Mesenchymal stem cell (in vitro differentiated cells and primary cell): ENCODE data around the gene LYSMD2. TPM values are rescaled to one million over a fixed set of nuclear protein-coding genes. Genes with fewer than 3 reads are reported as not detected.
A peak's percentile ranks its signal among the peaks of the same experiment; 100 is the strongest.
"Not testable (repeated sequence)": the region's sequence is repeated elsewhere in the genome, so short reads cannot be mapped to it uniquely, and the experiment has no call there.

Experiments used
- DNase-seq: peaks from one replicate; pipeline ENCODE4 v3.0.0-alpha.2; 2013
- H2AFZ ChIP-seq: one replicate; pipeline ENCODE4 v1.6.1; 2013; ENCODE audit warnings: low read depth, mild to moderate bottlenecking, control low read depth, inconsistent platforms, low read length, moderate library complexity
- H2AK5ac ChIP-seq: 2 replicates; pipeline ENCODE4 v1.6.1; 2013; ENCODE audit warnings: low read length, moderate library complexity, mild to moderate bottlenecking, inconsistent platforms; ENCODE audit not compliant: severe bottlenecking
- H2BK120ac ChIP-seq: one replicate; pipeline ENCODE4 v1.6.1; 2013; ENCODE audit warnings: low read depth, mild to moderate bottlenecking, inconsistent platforms, low read length, moderate library complexity
- H2BK12ac ChIP-seq, 2 experiments: one replicate each; pipeline ENCODE4 v1.6.1; 2013; ENCODE audit warnings: inconsistent platforms in 2 of 2, low read length in 2 of 2, mild to moderate bottlenecking in 2 of 2, moderate library complexity in 2 of 2, control low read depth in 1 of 2
- H2BK15ac ChIP-seq: one replicate; pipeline ENCODE4 v1.6.1; 2013; ENCODE audit warnings: mild to moderate bottlenecking, low read depth, inconsistent platforms; ENCODE audit not compliant: poor library complexity, severe bottlenecking
- H2BK5ac ChIP-seq: 2 replicates; pipeline ENCODE4 v1.6.1; 2013; ENCODE audit warnings: low read depth, mild to moderate bottlenecking, low read length, control low read depth, inconsistent platforms; ENCODE audit not compliant: poor library complexity, severe bottlenecking
- H3K14ac ChIP-seq, 2 experiments: one replicate each; pipeline ENCODE4 v1.6.1; 2013; ENCODE audit warnings: inconsistent platforms in 2 of 2, low read length in 2 of 2, control low read depth in 1 of 2, mild to moderate bottlenecking in 1 of 2, moderate library complexity in 1 of 2
- H3K18ac ChIP-seq, 2 experiments: one replicate each; pipeline ENCODE4 v1.6.1; 2013; ENCODE audit warnings: inconsistent platforms in 2 of 2, low read length in 2 of 2, control low read depth in 1 of 2, low read depth in 1 of 2, mild to moderate bottlenecking in 1 of 2
- H3K23ac ChIP-seq, 2 experiments: one replicate each; pipeline ENCODE4 v1.6.1; 2013; ENCODE audit warnings: inconsistent platforms in 2 of 2, low read length in 2 of 2, mild to moderate bottlenecking in 2 of 2, moderate library complexity in 2 of 2, control low read depth in 1 of 2
- H3K27ac ChIP-seq: 2 replicates; pipeline ENCODE4 v1.5.1; 2013; ENCODE audit warnings: mild to moderate bottlenecking, moderate library complexity, low read length, control low read depth, inconsistent platforms; ENCODE audit not compliant: poor library complexity, severe bottlenecking
- H3K27me3 ChIP-seq, 2 experiments: 2 replicates each; pipeline versions ENCODE4 v1.6.1 to v1.7.0; 2013; ENCODE audit warnings: low read length in 2 of 2, mild to moderate bottlenecking in 2 of 2, moderate library complexity in 2 of 2, control low read depth in 1 of 2, inconsistent platforms in 1 of 2; ENCODE audit not compliant: control insufficient read depth in 1 of 2, insufficient read depth in 1 of 2
- H3K36me3 ChIP-seq, 2 experiments: 2 replicates each; pipeline versions ENCODE4 v1.6.1 to v1.7.0; 2013; ENCODE audit warnings: low read length in 2 of 2, control low read depth in 1 of 2, inconsistent platforms in 1 of 2, low read depth in 1 of 2, mild to moderate bottlenecking in 1 of 2; ENCODE audit not compliant: insufficient read depth in 2 of 2, control insufficient read depth in 1 of 2
- H3K4ac ChIP-seq, 2 experiments: one replicate each; pipeline ENCODE4 v1.6.1; 2013; ENCODE audit warnings: inconsistent platforms in 2 of 2, low read length in 2 of 2, mild to moderate bottlenecking in 2 of 2, moderate library complexity in 2 of 2, control low read depth in 1 of 2, low read depth in 1 of 2
- H3K4me1 ChIP-seq: 2 replicates; pipeline ENCODE4 v1.6.1; 2013; ENCODE audit warnings: low read depth, low read length, control low read depth; ENCODE audit not compliant: control insufficient read depth, insufficient read depth
- H3K4me2 ChIP-seq: 2 replicates; pipeline ENCODE4 v1.6.1; 2013; ENCODE audit warnings: low read length, mild to moderate bottlenecking, inconsistent platforms; ENCODE audit not compliant: poor library complexity, severe bottlenecking
- H3K4me3 ChIP-seq, 2 experiments: 2 replicates each; pipeline versions ENCODE4 v1.5.1 to v1.7.0; 2013; ENCODE audit warnings: low read length in 2 of 2, mild to moderate bottlenecking in 2 of 2, control low read depth in 1 of 2, low read depth in 1 of 2; ENCODE audit not compliant: insufficient read depth in 1 of 2
- H3K79me1 ChIP-seq: replicated peaks from 2 replicates; pipeline ENCODE4 v1.6.1; 2013; ENCODE audit warnings: mild to moderate bottlenecking, control low read depth, low read length, inconsistent platforms; ENCODE audit not compliant: poor library complexity, severe bottlenecking
- H3K9ac ChIP-seq: 2 replicates; pipeline ENCODE4 v1.7.0; 2013; ENCODE audit warnings: mild to moderate bottlenecking, low read length, moderate library complexity
- H3K9me3 ChIP-seq: 2 replicates; pipeline ENCODE4 v1.7.0; 2013; ENCODE audit warnings: mild to moderate bottlenecking, low read length; ENCODE audit not compliant: control insufficient read depth
- H4K8ac ChIP-seq: one replicate; pipeline ENCODE4 v1.6.1; 2013; ENCODE audit warnings: inconsistent platforms, mild to moderate bottlenecking, low read length, moderate library complexity
- H4K91ac ChIP-seq: one replicate; pipeline ENCODE4 v1.6.1; 2013; ENCODE audit warnings: mild to moderate bottlenecking, low read length, inconsistent platforms
- WGBS: methylation state at CpG from one replicate; pipeline ENCODE4 v1.1.7; 2013; ENCODE audit warnings: mixed read lengths; 5-methylcytosine and 5-hydroxymethylcytosine counted together
- polyA plus RNA-seq, 2 experiments: library from polyadenylated mRNA; stranded (reverse); fragments of 200-250 nt; gene quantifications; one replicate each; pipeline ENCODE4 v1.2.3, GENCODE V29; 2013

Gene LYSMD2, protein sequence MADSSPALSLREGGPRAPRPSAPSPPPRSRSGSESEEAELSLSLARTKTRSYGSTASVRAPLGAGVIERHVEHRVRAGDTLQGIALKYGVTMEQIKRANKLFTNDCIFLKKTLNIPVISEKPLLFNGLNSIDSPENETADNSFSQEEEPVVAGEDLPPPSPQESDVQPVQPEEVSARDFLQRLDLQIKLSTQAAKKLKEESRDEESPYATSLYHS
- 6.6 TPM for polyA plus RNA-seq (2013, experiment 1 of 2)
- polyA plus RNA-seq (2013, experiment 2 of 2): 8.1 TPM

DNA sequence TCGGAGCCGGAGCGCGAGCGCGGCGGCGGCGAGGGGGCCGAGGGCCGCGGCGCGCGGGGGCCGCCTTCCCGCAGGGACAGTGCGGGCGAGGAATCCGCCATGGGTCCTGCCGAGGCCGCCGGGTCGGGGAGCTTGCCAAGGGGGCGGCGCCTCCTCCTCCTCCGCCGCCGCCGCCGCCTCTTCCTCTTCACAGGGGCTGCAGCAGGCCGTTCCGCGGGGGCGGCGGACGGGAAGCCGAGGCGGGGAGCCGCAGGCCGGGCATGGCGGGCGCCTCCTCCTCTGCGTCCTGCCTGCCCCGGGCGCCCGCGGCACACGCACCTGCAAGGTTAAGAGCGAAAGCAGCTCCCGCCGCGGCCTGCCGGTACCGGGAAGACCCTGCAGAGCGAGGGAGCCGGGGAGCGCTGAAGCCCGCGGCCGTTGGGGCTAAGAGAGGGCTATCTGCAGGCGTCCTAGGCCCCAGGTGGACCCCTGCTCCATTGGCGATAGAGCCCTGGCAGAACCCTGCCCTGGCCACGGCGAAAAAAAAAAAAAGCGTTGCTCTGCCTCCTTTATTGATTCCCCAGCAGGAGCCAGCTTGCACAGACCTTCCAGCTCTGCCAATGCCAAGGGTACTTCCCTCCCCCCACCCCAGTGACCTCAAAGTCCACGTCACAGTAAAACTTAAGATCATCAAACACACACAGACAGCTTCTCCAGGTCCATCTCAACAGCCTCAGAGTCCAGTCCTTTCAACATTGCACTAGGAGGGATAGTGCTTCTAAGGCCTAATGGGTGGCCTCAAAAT is at the start of gene LYSMD2:
Gene LYSMD2, minus strand, starts transcription at position 134 of the 784 bp plus-strand sequence. Its CDS starts 33 bp downstream, at position 101.
- Histone ChIP-seq H3K27me3 (peaks cover 0 to 21% of the 10 kb centered on the region in 2 experiments), H4K91ac (peak within 1 kb of the TSS; percentile 80), H3K18ac (peak within 1 kb of the TSS; percentile 96 to 98), H2BK5ac (no peak within 1 kb of the TSS), H3K79me1 (no peaks in the 10 kb centered on the region), H3K9ac (peak within 1 kb of the TSS; percentile 72), H3K4me3 (peak within 1 kb of the TSS; percentile 83 to 84), H2AK5ac (no peak within 1 kb of the TSS), H2BK15ac (peak within 1 kb of the TSS; percentile 94), H4K8ac (peak within 1 kb of the TSS; percentile 94), H3K4me1 (peaks cover 13% of the 10 kb centered on the region), H3K14ac (peak within 1 kb of the TSS in 1 of 2 experiments; percentile 95), H2BK120ac (peak within 1 kb of the TSS; percentile 71), H2BK12ac (peak within 1 kb of the TSS; percentile 52 to 96), H3K9me3 (no peaks in the 10 kb centered on the region), H3K4ac (peak within 1 kb of the TSS; percentile 64 to 96), H3K27ac (no peak within 1 kb of the TSS), H2AFZ (peak within 1 kb of the TSS; percentile 99), H3K4me2 (peak within 1 kb of the TSS; percentile 99), H3K23ac (peak within 1 kb of the TSS in 1 of 2 experiments; percentile 80), H3K36me3 (peaks cover 0 to 2% of the 10 kb centered on the region in 2 experiments)
- 2% methylated on average over 59 of the region's 67 CpGs for WGBS
- DNase-seq: peak; percentile 63

- H2BK12ac ChIP-seq, H3K27me3 ChIP-seq, H2BK120ac ChIP-seq, H2BK15ac ChIP-seq, H2AK5ac ChIP-seq, DNase-seq, H4K8ac ChIP-seq, H3K79me1 ChIP-seq, H3K9ac ChIP-seq, H3K18ac ChIP-seq, H3K4ac ChIP-seq, H3K4me2 ChIP-seq, H3K4me3 ChIP-seq, H4K91ac ChIP-seq, H3K27ac ChIP-seq, H3K4me1 ChIP-seq, H3K14ac ChIP-seq, H3K9me3 ChIP-seq, H2AFZ ChIP-seq, H3K23ac ChIP-seq, H2BK5ac ChIP-seq: not testable (repeated sequence)
- WGBS: 72% methylated on average over 11 of the region's 11 CpGs
- peaks cover 0 to 45% of the 10 kb centered on the region in 2 experiments for H3K36me3 ChIP-seq
Measured at GRCh38 chr15:51787130-51787529, 49.7 kb upstream of the LYSMD2 start.

- Histone ChIP-seq H3K4me3 (no peak overlapping the region), H2BK120ac (no peak overlapping the region), H2BK5ac (no peak overlapping the region), H4K8ac (no peak overlapping the region), H3K18ac (no peak overlapping the region), H3K4me2 (no peak overlapping the region), H3K4ac (no peak overlapping the region), H2AFZ (no peak overlapping the region), H3K9me3 (peaks cover 5% of the 10 kb centered on the region), H3K27me3 (no peaks in the 10 kb centered on the region), H3K4me1 (no peaks in the 10 kb centered on the region), H3K27ac (no peak overlapping the region), H4K91ac (no peak overlapping the region), H2BK12ac (no peak overlapping the region), H3K9ac (no peak overlapping the region), H3K23ac (no peak overlapping the region), H3K14ac (no peak overlapping the region), H2BK15ac (no peak overlapping the region), H3K36me3 (peaks cover 0 to 60% of the 10 kb centered on the region in 2 experiments), H3K79me1 (no peaks in the 10 kb centered on the region), H2AK5ac (no peak overlapping the region)
- DNase-seq: no peak
- WGBS: 100% methylated on average over 2 of the region's 3 CpGs
Measured at GRCh38 chr15:51783967-51784366, 46.5 kb upstream of the LYSMD2 start.

- H3K18ac ChIP-seq: no peak overlapping the region
- no peak overlapping the region for H2AK5ac ChIP-seq
- no peak overlapping the region for H3K9ac ChIP-seq
- H3K27me3 ChIP-seq: no peaks in the 10 kb centered on the region
- H3K4me3 ChIP-seq: no peak overlapping the region
- no peak overlapping the region for H2AFZ ChIP-seq
- no peak overlapping the region for H3K4ac ChIP-seq
- H3K79me1 ChIP-seq: no peaks in the 10 kb centered on the region
- no peak overlapping the region for H4K8ac ChIP-seq
- H3K9me3 ChIP-seq: peaks cover 5% of the 10 kb centered on the region
- WGBS: 63% methylated on average over 4 of the region's 7 CpGs
- H2BK12ac ChIP-seq: no peak overlapping the region
- H3K14ac ChIP-seq: no peak overlapping the region
- H3K36me3 ChIP-seq: peaks cover 0 to 54% of the 10 kb centered on the region in 2 experiments
- no peak overlapping the region for H4K91ac ChIP-seq
- H2BK15ac ChIP-seq: no peak overlapping the region
- H2BK5ac ChIP-seq: no peak overlapping the region
- H3K27ac ChIP-seq: no peak overlapping the region
- no peak overlapping the region for H3K4me2 ChIP-seq
- no peaks in the 10 kb centered on the region for H3K4me1 ChIP-seq
- H2BK120ac ChIP-seq: no peak overlapping the region
- DNase-seq: no peak
- no peak overlapping the region for H3K23ac ChIP-seq
Measured at GRCh38 chr15:51782357-51782896, 45.0 kb upstream of the LYSMD2 start.
